ENCODE data around the gene PRKAG2. TPM values are rescaled to one million over a fixed set of nuclear protein-coding genes. Genes with fewer than 3 reads are reported as not detected.

Gene PRKAG2
- total and polyA plus RNA-seq, 2 donors = 37.9 to 71.6 TPM

DNA sequence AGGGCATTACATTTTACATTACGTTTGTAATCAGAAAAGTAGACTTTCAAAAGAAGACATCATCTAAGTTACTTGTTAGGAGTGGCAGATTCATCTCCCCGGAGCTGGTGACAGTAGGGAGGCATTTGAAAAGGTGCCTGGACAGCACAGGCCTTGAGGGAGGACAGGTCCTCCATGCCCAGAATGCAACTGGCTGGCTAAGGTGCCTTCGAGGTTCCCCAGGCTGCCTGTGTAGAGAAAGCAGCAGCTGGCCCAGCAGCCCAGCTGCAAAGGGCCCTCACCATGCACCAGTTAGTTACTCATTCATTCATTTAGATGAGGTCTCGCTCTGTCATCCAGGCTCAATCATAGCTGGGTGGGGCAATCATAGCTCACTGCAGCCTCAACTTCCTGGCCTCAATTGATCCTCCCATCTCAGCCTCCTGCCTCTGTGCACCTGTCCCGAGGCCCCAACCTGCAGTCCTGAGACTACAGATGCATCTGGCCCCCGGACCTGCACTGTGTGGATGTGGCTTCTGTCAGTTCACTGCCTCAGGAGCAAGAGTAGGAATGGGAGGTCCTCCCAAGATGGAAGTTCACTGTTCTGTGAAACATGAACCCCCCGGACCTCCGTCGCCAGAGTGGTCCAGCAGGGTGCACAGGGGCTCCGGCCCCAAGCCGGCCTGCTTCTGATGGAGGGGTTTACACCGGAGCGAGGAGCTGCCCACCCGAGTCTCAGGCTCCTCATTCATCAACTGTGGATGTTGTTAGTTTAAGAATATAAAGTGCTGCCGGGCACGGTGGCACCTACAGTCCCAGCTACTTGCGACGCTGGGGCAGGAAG lies 36.6 kb downstream of the PRKAG2 start:
- DNase-seq (ENCODE audit: extremely low spot score) = no peak
- Histone ChIP-seq H3K4me1 (ENCODE audit: insufficient read depth) (no peaks in the 10 kb centered on the region), H3K36me3 (ENCODE audit: insufficient read depth) (no peaks in the 10 kb centered on the region), H3K4me3 (ENCODE audit: low read depth, low read length) (no peak overlapping the region), H3K27ac (ENCODE audit: low read depth) (no peak overlapping the region)
- 91% methylated on average over 18 of the region's 18 CpGs for WGBS

- Histone ChIP-seq H3K27ac (ENCODE audit: low read depth) (no peak overlapping the region), H3K4me3 (ENCODE audit: low read depth, low read length) (no peak overlapping the region), H3K36me3 (ENCODE audit: insufficient read depth) (no peaks in the 10 kb centered on the region), H3K4me1 (ENCODE audit: insufficient read depth) (no peaks in the 10 kb centered on the region)
- 76% methylated on average over 13 of the region's 13 CpGs for WGBS
- no peak for DNase-seq (ENCODE audit: extremely low spot score)
Measured at GRCh38 chr7:151839451-151839921, 37.4 kb downstream of the PRKAG2 start.

- WGBS = 68% methylated on average over 17 of the region's 17 CpGs
- no peak for DNase-seq (ENCODE audit: extremely low spot score)
- Histone ChIP-seq H3K4me1 (ENCODE audit: insufficient read depth) (no peaks in the 10 kb centered on the region), H3K36me3 (ENCODE audit: insufficient read depth) (no peaks in the 10 kb centered on the region), H3K27ac (ENCODE audit: low read depth) (no peak overlapping the region), H3K4me3 (ENCODE audit: low read depth, low read length) (no peak overlapping the region)
Measured at GRCh38 chr7:151838861-151839381, 38.0 kb downstream of the PRKAG2 start.

DNA sequence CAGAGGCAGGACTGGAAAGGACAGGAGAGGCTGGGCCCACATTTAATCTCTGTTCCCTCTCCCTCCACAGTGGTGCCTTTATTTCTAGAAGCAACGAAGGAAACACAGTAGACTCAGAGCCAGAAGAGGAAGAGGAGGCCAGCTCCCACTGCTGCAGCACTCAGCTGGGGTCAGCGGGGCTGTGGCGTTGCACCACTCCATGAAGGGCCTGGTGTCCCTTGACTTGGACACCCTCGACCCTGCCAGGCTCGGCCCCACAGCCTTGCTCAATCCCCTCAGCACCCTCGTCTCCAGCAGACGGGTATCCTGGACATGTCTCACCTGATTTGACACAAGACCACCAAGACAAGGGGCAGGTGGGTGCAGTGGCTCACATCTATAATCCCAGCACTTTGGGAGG lies 38.8 kb downstream of the PRKAG2 start:
- Histone ChIP-seq H3K36me3 (ENCODE audit: insufficient read depth) (no peaks in the 10 kb centered on the region), H3K4me1 (ENCODE audit: insufficient read depth) (no peaks in the 10 kb centered on the region), H3K27ac (ENCODE audit: low read depth) (no peak overlapping the region), H3K4me3 (ENCODE audit: low read depth, low read length) (no peak overlapping the region)
- no peak for DNase-seq (ENCODE audit: extremely low spot score)
- 79% methylated on average over 7 of the region's 7 CpGs for WGBS

DNA sequence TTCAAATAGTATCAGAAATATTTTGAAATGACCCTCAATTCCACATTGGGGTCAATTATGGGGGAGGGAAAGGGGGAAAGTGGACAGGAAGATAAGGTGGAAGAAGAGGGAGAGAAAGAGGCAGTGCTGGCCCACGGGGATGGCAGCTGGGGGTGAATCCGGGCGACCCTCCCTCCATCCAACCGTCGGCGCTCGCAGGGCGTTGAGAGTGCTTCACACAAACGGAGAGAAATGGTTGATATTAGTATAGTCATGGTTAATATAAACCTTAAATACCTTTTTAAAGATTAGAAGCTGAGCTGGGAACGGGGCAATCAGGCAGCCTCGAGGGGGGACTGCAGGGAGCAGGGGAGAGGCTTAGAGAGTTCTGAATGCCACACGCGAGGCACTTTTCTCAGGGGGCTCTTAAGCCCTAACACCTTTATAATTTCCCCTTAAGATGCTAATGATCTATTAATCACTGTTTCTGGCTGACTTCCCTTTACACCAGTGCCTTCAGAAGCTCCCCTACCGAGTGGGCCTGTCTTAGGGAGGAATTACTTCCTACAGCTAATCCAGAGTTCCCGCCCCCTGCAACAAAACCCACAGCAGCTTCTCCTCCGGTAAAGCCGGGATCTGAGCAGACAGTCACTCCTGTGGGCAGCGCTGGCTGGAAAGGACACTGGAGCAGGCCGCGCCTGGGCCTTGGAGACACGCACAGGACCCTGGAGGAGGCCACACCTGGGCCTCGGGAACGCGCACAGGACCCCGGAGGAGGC lies 39.5 kb downstream of the PRKAG2 start:
- 67% methylated on average over 25 of the region's 25 CpGs for WGBS
- Histone ChIP-seq H3K36me3 (ENCODE audit: insufficient read depth) (no peaks in the 10 kb centered on the region), H3K4me3 (ENCODE audit: low read depth, low read length) (no peak overlapping the region), H3K4me1 (ENCODE audit: insufficient read depth) (no peaks in the 10 kb centered on the region), H3K27ac (ENCODE audit: low read depth) (no peak overlapping the region)
- no peak for DNase-seq (ENCODE audit: extremely low spot score)

- no peak overlapping the region for H3K27ac ChIP-seq (ENCODE audit: low read depth)
- H3K4me1 ChIP-seq (ENCODE audit: insufficient read depth) = no peaks in the 10 kb centered on the region
- WGBS = 74% methylated on average over 12 of the region's 12 CpGs
- DNase-seq (ENCODE audit: extremely low spot score) = no peak
- no peaks in the 10 kb centered on the region for H3K36me3 ChIP-seq (ENCODE audit: insufficient read depth)
- no peak overlapping the region for H3K4me3 ChIP-seq (ENCODE audit: low read depth, low read length)
Measured at GRCh38 chr7:151836927-151837205, 40.0 kb downstream of the PRKAG2 start.

GRCh38 chr7:151836191-151836926 lies 40.6 kb downstream of the PRKAG2 start:
- Histone ChIP-seq H3K36me3 (ENCODE audit: insufficient read depth) (no peaks in the 10 kb centered on the region), H3K27ac (ENCODE audit: low read depth) (no peak overlapping the region), H3K4me1 (ENCODE audit: insufficient read depth) (no peaks in the 10 kb centered on the region), H3K4me3 (ENCODE audit: low read depth, low read length) (no peak overlapping the region)
- 87% methylated on average over 16 of the region's 16 CpGs for WGBS
- no peak for DNase-seq (ENCODE audit: extremely low spot score)

- H3K4me3 ChIP-seq (ENCODE audit: low read depth, low read length) = no peak overlapping the region
- no peak overlapping the region for H3K27ac ChIP-seq (ENCODE audit: low read depth)
- no peak for DNase-seq (ENCODE audit: extremely low spot score)
- no peaks in the 10 kb centered on the region for H3K36me3 ChIP-seq (ENCODE audit: insufficient read depth)
- no peaks in the 10 kb centered on the region for H3K4me1 ChIP-seq (ENCODE audit: insufficient read depth)
- 91% methylated on average over 9 of the region's 9 CpGs for WGBS
Measured at GRCh38 chr7:151835636-151836035, 41.3 kb downstream of the PRKAG2 start.

DNA sequence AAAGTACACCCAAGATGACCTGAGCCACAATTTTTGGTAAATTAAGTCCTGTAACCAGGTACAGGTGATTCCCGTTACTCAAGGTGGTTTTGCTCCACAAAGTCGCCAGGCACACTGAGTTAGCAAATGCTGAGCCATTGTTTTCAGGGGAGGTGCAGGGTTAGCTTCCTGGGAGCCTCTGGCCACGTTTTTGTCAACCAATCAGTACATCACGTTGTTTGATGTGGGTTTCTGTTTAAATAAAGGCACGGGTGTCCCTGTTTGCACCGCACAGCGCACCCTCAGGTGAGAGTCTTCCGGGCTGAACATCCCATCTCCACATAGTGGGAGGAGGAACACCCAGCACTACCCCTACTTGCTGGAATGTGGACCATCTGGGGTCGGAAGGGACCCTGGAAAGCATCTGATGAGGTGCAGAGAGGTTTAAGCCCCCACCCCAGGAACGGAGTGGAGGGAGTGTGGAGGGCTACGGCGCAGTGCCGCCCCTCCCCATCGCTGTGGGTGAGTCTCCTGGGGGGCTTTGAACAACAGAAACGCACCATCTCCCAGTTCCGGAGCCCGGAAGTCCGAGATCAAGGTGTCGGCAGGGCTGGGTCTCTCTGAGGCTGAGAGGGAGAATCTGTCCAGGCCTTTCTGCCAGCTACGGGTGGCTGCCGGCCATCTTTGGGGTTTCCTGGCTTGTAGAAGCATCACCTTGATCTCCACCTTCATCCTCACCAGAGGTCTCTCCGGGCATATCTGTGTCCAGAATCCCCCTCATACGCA lies 42.5 kb downstream of the PRKAG2 start:
- Histone ChIP-seq H3K27ac (ENCODE audit: low read depth) (no peak overlapping the region), H3K4me3 (ENCODE audit: low read depth, low read length) (no peak overlapping the region), H3K36me3 (ENCODE audit: insufficient read depth) (no peaks in the 10 kb centered on the region), H3K4me1 (ENCODE audit: insufficient read depth) (no peaks in the 10 kb centered on the region)
- no peak for DNase-seq (ENCODE audit: extremely low spot score)
- 86% methylated on average over 23 of the region's 23 CpGs for WGBS

GRCh38 chr7:151833691-151834090 lies 43.2 kb downstream of the PRKAG2 start:
- Histone ChIP-seq H3K36me3 (ENCODE audit: insufficient read depth) (no peaks in the 10 kb centered on the region), H3K4me3 (ENCODE audit: low read depth, low read length) (no peak overlapping the region), H3K4me1 (ENCODE audit: insufficient read depth) (no peaks in the 10 kb centered on the region), H3K27ac (ENCODE audit: low read depth) (no peak overlapping the region)
- DNase-seq (ENCODE audit: extremely low spot score) = no peak
- WGBS = 84% methylated on average over 7 of the region's 7 CpGs

GRCh38 chr7:151833213-151833651 lies 43.7 kb downstream of the PRKAG2 start:
- DNase-seq (ENCODE audit: extremely low spot score) = no peak
- no peaks in the 10 kb centered on the region for H3K36me3 ChIP-seq (ENCODE audit: insufficient read depth)

GRCh38 chr7:151832656-151833055 lies 44.3 kb downstream of the PRKAG2 start:
- no peaks in the 10 kb centered on the region for H3K36me3 ChIP-seq (ENCODE audit: insufficient read depth)
- no peak overlapping the region for H3K27ac ChIP-seq (ENCODE audit: low read depth)
- H3K4me3 ChIP-seq (ENCODE audit: low read depth, low read length) = no peak overlapping the region
- 91% methylated on average over 11 of the region's 11 CpGs for WGBS
- DNase-seq (ENCODE audit: extremely low spot score) = no peak
- H3K4me1 ChIP-seq (ENCODE audit: insufficient read depth) = no peaks in the 10 kb centered on the region

More at GRCh38 chr7:151833213-151833651, 43.7 kb downstream of the PRKAG2 start:
- Histone ChIP-seq H3K4me1 (ENCODE audit: insufficient read depth) (no peaks in the 10 kb centered on the region), H3K27ac (ENCODE audit: low read depth) (no peak overlapping the region), H3K4me3 (ENCODE audit: low read depth, low read length) (no peak overlapping the region)
- 91% methylated on average over 14 of the region's 14 CpGs for WGBS

- no peak overlapping the region for H3K27ac ChIP-seq (ENCODE audit: low read depth)
- 87% methylated on average over 5 of the region's 5 CpGs for whole genome bisulfite sequencing
- no peaks in the 10 kb centered on the region for H3K36me3 ChIP-seq (ENCODE audit: insufficient read depth)
- H3K4me3 ChIP-seq (ENCODE audit: low read depth, low read length) = no peak overlapping the region
- no peaks in the 10 kb centered on the region for H3K4me1 ChIP-seq (ENCODE audit: insufficient read depth)
- DNase-seq (ENCODE audit: extremely low spot score) = no peak
Measured at GRCh38 chr7:151832138-151832537, 44.8 kb downstream of the PRKAG2 start.
